HUDEP-2 (cell line): ENCODE measurements around the gene INPP4A.

Experiments
- DNase-seq, 76 experiments: peaks; one replicate each; lab custom pipeline; 2025; ENCODE audit not compliant: unreplicated experiment in 76 of 76; lab: John Stamatoyannopoulos, UW

Gene INPP4A

DNA sequence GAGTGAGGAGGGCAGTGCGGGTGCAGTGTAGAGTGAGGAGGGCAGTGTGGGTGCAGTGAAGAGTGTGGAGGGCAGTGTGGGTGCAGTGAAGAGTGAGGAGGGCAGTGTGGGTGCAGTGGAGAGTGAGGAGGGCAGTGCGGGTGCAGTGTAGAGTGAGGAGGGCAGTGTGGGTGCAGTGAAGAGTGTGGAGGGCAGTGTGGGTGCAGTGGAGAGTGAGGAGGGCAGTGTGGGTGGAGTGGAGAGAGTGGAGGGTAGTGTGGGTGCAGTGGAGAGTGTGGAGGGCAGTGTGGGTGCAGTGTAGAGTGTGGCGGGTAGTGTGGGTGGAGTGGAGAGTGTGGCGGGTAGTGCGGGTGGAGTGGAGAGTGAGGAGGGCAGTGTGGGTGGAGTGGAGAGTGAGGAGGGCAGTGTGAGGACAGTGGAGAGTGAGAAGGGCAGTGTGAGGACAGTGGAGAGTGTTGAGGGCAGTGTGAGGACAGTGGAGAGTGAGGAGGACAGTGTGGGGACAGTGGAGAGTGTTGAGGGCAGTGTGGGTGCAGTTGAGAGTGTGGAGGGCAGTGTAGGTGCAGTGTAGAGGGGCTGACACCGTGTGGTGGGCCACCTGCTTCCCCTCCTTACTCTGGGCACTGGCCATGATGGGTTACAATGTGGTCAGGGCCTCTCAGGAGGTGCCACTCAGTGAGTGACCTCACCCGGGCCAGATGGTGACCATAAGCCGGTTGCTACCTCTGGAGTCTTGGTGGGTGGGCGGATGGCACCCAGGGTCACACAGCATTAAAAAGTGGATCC lies 28.5 kb downstream of the INPP4A start:
- no peak for DNase-seq

DNA sequence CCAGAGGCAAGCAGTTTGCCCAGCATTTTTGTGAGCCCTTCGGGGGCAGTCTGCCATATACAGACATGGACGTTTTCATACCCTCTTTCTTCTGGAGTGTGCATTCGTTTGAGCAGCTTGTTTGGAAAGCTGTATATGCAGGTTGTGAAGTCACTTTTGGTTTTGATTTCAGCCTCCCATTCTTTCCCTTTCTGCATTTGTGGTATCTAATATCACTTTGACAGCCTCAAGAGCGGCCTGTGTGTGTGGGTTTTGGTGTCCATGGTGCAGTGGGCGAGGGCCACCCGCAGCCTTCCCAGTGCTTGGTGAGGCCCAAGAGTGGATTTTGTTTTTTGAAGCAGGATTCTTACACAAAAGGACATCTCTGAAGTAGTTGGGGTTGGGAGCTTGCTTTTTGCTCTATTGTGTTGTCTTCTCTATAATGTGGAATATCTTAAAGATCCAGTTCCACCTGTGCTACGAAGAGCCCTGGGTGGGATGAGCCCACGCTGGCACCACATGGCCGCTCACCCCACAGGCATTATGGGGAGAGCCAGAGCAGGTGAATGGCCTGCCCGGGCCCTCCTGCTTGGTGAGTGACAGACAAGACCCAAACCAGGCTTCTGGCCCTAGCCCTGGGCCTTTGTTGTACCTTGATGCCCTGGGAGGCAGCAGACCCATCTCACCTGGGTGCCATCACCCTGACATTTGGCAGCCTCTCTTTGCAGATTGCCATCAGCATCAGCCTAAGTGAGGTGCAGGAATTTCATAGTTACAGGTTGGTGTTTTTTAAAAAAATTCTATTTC lies 29.5 kb downstream of the INPP4A start:
- no peak for DNase-seq

GRCh38 chr2:98474979-98475632 lies 30.4 kb downstream of the INPP4A start:
- no peak for DNase-seq

GRCh38 chr2:98476192-98476868 lies 31.7 kb downstream of the INPP4A start:
- DNase-seq: no peak

DNA sequence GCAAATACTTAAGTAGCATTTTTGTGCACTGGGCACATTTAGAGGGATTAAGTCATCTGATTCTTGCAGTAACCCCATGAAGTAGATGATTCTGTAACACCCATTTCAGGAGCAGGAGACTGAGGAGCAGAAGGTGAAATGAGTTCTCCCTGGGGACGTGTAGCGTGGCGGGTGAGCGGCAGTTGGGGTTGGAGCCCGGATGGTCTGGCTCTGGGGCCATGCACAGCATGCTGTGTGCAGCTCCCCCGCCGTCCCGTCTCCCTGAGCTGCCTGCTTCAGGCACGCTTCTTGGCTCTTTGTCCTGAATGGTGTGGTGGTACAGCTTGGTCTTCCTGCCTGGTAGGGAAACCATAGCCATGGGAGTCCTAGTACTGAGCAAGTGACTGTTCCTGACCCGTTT lies 32.4 kb downstream of the INPP4A start:
- no peak for DNase-seq

DNA sequence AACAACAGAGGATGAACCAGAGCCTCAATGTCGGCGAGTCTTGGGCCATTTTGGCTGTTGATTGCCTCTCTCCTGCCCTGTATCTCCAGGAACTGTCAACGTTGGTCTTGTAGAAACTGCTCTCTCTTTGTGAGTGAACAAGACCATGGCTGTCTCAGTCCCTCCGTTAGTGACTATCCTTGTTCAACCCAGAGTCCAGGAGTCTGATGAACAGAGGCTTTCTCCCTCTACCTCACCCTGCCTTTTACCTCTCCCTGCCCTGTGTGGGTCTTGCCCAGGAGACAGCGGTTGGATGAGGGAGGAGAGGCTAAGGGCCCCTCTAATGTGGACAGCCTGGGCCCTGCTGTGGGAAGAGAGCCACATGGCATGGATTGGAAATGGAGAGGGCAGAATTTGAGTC lies 32.8 kb downstream of the INPP4A start:
- DNase-seq: no peak

GRCh38 chr2:98478088-98478551 lies 33.5 kb downstream of the INPP4A start:
- DNase-seq: no peak

DNA sequence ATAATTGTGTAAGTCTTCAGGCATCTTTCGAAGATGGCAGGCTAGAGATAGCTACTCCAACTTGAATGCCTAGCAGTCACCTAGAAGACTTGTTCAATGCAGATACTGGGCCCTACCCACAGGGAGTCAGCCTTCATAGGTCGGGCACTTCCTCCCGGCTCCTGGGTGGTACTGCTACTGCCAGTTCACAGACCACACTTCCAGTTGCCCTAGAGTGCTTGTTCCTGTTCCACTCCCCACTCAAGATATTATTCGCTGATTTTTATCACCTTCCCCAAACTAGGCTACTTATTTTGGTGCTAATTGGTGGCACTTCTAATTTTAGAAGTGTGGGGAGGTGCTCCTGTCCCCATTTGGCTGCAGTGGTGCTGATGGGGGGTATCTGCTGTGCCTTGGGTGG lies 34.2 kb downstream of the INPP4A start:
- DNase-seq: peak in 8 of 76 experiments; percentile 6 to 35 (median 10)

DNA sequence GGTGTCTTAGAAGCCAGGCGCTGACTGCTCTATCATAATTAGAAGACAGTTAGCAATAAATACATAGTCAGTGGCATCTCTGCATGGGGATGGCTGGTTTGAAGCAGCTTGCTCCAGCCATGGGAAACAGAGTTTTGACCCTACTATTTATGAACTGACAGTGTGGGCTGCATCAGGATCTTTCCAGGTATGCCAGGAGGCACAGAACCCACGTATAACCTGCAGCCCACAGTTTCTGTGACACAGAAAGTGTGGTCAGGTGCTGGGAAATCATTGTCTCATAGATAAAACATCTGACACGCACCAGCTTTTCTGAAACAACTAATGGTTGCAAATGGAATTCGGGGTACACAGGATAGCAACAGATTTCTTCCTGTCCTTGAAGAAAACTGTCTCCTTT lies 34.7 kb downstream of the INPP4A start:
- DNase-seq: no peak

- DNase-seq: peak in 54 of 76 experiments; percentile 14 to 69 (median 40)
Measured at GRCh38 chr2:98479959-98480524, 35.4 kb downstream of the INPP4A start.

- DNase-seq: no peak
Measured at GRCh38 chr2:98480598-98480997, 35.9 kb downstream of the INPP4A start.

GRCh38 chr2:98482362-98482761 lies 37.7 kb downstream of the INPP4A start:
- DNase-seq: no peak

DNA sequence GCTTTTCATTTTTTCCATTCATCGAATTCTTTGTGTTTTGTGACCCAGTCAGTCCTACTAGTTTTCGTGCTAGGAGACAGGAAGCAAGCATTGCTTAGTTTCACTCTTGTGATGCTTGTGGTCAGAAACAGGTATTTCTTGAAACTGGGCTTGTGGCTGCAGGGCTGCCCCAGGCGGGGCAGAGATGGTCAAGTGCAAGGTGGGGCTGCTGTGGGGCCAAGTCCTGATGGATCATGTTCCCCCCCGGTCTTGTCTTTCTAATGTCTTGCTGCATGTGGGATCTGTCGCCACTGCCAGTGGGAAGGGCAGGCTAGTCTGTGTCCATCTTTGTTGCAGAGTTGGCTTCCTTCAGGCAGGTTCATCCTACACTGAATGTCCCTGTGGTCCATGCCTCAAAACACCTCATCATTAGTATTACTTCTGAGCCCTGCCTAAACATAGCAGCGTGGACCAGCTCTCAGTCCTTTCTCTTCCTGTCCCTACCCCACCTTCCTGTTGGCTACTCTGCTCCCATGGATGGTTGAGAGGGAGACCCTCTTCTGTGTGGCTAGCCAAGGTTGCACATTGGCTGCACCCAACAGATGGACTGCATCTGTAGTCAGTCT lies 38.7 kb downstream of the INPP4A start:
- DNase-seq: no peak

DNA sequence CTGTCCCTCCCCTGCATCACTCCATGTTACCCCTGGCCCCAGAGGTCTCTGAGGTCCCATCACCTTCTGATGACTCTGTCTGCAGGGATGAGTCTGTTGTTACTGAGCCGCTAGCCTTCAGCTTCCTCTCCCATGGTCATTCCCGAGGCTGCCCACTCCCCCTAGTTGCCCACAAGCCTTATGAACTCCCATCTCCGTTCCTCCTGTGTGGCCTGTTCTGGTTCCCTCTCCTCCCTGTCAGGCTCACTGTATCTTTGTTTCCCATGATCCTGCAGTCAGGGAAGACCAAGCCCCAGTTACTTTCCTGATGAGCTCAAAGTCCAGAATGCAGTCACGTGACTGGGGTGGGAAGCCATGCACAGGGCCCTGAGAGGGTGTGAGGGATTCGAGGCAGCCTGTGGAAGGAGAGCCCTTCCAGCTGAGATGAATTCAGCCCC lies 39.5 kb downstream of the INPP4A start:
- DNase-seq: no peak

DNA sequence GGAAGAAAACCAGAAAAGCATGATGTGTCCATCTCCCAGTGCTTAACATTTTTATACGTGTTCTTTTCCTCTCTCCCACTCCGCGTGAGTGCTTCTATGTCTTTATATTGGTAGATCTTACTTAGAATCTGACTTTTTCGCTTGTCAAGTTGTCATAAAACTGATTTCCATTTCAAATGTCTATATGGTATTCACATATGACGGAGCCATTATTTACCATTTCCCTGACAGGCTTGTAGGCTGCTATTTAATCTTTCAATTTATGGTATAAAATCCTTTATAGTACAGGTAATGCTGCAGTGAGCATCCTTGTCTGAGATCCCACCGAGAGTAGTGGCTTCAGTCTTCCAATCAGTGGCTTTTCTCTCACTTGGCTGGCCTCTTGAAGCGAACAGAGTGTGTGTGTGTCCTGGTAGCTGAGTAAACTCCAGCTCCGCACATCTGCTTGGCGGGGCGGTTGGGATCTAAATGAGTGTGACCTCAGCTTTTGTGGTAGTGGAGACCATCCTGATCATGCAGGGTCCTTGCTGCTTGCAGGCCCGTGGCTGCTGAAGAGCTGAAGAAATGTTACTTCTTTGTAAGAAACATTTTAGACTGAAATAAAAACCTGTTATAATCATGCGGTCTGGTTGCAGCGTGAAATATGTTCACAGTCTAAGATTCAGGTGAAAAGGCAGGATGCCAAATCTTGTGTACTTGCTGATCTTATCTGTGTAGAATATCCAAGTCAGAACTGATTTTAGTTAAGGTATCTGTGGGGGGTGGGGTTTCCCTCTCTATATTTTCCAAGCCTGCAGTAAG lies 40.2 kb downstream of the INPP4A start:
- no peak for DNase-seq

GRCh38 chr2:98485453-98485755 lies 40.7 kb downstream of the INPP4A start:
- no peak for DNase-seq

GRCh38 chr2:98486374-98486981 lies 41.8 kb downstream of the INPP4A start:
- no peak for DNase-seq

GRCh38 chr2:98487101-98487805 lies 42.6 kb downstream of the INPP4A start:
- DNase-seq: no peak
